Measurements from ENCODE around the gene ADGRD1.

Gene ADGRD1

DNA sequence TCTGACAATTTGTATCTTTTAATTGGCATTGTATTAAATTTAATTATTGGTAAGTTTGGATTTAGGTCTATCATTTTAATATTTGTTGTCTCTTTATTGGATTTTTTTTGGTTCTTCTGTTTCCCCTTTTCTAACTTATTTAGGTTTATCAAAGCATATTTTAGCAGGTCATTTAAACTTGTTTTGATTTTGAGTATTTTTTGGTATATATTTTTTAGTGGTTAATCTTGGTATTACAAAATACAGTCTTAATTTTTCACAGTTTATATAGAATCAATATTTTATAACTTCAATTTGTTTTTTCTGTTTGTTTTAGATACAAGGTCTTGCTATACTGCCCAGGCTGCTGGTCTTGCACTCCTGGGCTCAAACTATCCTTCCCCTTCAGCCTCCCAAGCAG lies 15.5 kb upstream of the ADGRD1 start:
- DNase-seq: no peak

DNA sequence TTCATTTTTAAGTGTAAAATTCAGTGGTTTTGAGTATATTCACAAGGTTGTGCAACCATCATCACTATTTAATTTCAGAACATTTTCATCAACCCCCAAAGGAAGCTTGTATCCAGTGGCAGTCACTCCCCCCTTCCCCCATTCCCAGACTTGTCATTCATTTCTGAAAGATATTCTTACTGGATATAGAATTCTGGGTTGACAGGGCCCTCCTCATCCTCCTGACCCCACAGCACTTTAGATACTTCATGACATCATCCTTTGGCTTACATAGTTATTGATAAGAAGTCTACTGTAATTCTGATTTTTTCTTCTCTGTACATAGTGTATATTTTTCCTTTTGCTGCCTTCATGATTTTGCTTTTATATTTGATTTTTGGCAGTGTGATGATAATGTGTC lies 8.8 kb upstream of the ADGRD1 start:
- no peak for DNase-seq

DNA sequence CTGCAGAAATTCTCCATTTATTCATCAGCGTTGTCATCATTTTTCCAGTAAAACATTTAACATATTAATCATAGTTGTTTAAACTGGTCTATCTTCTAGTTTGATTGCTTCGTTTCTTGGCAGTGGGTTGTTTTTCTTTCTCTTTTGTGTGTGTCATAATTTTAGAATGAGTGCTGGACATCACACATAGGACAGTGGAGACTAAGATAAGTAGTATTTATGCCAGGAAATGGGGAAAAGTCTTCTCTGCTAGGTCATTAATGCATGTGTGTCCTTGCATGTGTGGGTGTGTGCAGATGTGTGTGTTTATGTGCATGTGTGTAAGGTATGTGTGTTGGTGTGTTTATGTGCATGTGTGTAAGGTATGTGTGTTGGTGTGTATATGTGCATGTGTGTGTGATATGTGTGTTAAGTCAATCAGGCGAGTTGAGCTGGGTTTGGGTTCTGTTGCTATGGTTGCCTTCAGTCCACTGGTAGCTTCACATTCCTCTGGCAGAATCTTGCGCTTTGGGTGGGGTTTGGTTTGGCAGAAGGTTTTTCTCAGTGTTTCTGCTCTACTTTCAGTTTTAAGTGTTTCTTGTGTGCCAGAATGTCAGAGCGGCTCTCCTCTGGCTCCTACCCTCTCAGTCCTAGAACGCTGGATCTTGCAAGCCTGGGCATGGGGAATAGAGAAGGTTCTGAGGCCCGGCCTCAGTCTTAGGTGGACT lies 7.8 kb upstream of the ADGRD1 start:
- no peak for DNase-seq

DNA sequence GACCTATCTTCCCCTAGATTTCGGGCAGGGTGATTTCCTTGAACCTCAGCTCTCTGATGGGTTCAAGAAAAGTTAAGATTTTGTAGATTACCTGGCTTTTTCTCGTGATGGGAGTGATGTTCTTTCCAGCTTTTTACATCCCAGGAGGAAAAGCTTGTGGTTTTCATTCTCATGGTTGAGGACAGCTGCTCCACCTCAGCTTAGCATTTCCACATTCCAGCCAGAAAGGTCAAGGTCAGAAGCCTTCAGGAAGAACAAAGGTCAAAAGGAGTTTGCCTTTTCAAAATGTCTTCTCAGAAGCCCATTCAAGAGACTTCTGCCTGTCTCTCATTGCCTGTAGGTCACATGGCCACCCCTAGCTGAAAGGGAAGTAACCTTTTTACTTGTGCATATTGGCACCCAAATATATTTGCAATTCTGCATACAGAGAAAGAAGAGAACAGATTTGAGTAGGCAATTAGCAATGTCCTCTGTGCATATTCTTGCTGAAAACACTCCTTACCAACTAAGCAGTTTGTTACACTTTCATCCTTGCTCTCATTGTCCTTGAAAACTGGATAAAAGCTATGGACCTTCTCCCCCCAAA lies 6.6 kb upstream of the ADGRD1 start:
- DNase-seq: no peak

DNA sequence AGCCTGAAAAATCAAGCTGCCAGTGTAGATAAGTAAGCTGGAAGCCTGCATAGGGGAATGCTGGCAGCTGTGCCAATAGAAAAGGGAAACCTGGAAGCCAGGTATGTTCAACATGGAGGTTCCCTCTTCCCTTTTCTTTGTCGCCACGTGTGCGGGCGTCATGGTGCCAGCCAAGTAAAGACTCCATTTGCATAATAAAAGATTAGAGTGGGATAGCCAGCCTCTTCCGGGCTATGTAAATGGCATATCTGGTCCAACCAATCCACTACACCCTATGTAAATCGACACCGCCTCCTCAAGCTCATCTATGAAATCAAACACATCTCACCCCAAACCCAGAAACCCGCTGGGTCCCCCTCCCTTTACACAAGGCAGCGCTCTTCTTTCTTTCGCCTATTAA lies 5.6 kb upstream of the ADGRD1 start:
- DNase-seq: no peak

DNA sequence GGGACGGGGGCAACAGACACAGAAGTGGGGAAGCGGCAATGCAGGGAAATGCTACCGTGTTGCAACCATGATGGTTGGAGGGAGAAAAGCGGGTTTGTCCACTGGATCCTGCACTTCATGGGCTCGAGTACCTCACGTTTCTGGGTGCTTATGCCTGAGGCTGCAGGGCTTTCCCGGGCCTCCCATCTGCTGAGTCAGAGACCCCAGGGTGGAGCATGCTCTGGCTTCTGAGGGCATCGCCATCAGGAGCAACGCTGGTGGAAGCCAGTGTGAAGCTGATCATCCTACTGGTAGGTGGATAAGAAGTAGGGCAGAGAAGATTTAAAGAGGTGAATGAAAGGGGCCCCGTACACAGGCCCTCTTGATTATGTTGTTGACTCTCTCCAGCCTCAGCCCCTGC lies 5.0 kb upstream of the ADGRD1 start:
- no peak for DNase-seq

DNA sequence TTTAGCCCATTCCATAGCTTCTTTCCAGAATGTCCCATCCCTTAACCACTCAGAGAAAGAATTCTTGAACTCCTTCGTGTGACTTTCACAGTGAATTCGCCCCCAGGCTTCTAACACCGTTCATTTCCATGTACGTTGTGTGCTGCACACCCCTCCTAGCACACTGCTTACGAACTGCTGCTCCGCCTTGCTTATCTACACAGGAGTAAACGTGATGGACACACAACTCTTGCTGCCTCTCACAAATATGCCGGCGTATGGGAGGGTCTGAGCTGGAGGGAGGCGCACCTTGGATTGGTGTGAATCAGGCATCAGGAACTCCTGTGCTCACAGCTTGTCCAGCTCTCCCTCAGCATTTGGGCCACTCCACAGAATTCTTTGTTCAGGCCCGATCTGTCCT lies 3.9 kb upstream of the ADGRD1 start:
- DNase-seq: no peak

DNA sequence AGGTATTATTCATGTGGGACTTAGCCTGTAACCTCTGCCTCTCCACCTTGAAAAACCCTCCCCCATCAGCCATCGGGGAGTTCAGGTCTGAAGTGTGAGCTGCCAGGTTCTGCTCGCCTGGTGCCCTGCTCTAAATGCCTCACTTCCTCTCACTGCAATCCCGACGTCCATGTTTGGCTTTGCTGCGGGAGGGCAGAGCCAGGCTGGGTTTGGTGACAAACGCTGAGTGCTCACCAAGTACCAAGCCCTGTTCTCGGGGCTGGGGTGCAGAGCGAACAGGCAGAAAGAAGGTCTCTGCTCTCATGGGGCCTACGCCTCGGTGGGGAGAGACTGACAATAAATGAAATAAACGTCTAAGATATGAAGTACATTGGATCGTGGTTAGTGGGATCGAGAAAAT lies 2.1 kb upstream of the ADGRD1 start:
- DNase-seq: no peak

DNA sequence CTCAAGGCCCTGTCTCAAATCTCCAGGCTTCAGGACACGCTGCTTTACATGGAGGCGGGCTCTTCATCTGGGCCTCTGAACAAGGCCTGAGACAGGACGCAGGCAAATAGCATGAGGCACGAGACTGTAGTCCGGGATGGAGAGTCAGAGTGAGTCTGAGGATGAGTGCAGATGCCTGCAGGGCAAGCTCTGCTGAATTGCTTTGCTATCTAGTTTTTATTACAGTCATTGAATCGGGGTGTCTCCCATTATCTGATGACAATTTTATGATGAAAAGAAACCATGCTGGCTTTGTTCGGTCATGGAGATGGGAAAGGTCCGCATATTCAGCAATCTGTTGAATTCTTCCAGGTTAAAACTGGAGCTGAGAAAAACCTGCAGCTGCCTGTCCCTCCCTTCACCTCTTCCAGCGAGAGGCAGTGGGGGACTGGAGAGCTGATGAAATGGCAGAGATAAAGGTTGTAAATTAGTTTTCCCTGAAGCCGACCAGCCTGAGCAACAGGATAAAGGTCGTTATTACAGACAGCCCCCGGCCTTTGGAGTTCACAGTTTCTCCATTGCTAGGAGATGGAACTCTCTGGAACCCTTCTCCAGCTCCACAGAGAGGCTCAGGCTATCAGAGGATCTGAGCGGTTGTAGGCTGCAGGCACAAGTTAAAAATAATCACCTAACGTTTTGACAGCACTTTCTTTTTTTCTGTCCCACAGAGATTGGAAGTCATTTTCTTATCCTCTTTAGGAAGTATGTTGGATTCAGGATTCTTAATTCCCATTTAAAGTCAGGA lies 1.3 kb upstream of the ADGRD1 start:
- no peak for DNase-seq

DNA sequence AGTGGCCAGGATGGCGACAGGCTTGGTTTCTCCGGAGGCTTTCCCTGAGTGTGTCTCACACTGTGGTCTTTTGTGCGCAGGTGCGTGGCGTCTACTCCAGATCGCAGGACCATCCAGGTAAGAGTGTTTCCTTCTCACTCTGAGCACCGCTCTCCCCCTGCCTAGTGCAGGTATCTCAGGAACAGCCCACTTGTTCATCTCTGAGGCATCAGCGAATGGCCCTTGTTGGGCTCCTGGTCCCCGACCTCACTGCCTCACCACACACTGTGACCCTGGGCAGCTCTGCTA lies 781 bp downstream of the ADGRD1 start:
- DNase-seq: no peak

DNA sequence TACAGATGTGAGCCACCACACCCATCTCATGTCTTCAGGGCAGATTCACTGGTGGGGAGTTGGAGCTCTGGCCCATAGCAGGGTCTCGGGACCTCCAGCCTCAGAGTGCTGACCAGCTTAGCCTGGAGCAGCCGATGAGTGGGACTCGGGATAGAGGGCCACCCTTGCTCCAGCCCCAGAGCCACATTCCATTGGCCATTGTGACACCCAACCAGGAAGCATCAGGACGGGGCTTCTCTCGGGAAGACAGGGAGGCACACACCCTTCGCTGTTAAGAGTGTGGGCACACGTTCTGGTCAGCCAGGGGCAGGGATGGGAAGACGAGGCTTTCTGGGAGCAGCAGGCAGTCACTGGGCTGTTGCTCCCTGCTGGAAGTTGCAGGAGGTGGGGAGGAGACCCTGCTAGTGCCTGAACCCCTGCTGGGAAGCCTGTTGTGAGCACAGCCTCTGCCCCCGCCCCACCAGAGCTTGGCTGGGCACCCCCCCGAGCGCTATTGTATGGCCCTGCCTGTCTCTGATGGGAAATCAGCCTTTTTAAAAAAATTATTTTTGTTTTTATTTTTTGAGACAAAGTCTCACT lies 1.6 kb downstream of the ADGRD1 start:
- DNase-seq: no peak

DNA sequence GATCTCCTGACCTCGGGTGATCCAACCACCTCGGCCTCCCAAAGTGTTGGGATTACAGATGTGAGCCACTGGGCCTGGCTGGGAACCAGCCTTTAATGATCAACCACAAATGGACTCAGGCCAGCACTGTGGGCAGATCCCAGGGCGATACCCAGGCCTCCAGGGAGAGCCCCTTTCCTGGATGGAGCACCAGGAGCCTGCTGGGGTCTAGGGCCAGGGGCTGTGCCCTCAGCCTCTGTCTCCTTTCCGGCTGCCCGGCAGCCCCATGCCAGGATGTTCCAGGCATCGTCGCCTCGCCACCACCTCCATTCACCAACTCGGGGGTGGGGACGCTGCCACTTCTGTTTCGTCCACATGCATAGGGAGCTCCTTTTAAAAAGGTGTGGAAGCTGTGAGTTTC lies 2.3 kb downstream of the ADGRD1 start:
- no peak for DNase-seq

DNA sequence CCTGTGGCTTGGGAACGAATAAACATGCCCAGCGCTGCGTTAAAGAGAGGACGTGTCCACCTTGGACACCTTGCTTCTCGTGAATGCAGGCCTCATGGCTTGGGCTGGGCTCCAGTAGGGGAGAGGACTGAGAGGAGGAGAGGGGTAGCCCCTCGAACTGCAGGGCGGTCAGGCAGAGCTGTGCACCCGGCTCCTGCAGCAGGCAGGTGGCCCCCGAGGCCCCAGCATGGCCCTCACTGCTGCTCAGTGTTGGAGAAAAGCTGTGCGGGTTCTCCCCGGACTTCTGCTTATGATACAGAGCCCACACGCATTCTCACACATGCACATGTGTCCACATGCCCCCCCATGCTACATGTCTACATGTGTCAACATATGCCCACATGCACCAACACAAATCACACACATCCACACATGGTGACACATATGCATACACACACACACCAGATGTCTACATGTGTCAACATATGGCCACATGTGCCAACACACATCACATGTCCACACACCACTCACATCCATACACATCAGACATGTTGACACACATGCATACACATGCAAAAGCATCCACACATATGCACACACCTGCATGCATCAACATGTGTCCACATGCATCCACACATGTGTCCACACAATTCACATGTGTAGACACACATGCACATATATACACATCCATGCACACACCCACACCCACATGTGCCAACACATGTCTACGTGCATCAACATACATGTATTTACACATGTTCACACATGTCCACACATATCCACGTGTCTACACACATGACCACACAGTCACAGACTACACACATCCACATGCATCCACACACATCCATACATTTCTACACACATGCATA lies 3.0 kb downstream of the ADGRD1 start:
- DNase-seq: no peak

DNA sequence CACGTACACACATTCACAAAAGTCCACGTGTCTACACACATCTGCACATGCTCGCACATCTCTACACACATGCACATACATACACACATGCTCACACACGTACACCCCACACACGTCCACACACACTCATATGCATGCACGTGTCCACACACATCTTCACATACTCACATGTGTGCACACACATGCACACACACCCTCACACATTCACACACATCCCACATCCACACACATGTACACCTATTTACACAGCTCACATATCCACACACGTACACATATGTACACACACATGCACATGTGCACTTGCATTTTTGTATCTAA lies 3.6 kb downstream of the ADGRD1 start:
- DNase-seq: no peak

DNA sequence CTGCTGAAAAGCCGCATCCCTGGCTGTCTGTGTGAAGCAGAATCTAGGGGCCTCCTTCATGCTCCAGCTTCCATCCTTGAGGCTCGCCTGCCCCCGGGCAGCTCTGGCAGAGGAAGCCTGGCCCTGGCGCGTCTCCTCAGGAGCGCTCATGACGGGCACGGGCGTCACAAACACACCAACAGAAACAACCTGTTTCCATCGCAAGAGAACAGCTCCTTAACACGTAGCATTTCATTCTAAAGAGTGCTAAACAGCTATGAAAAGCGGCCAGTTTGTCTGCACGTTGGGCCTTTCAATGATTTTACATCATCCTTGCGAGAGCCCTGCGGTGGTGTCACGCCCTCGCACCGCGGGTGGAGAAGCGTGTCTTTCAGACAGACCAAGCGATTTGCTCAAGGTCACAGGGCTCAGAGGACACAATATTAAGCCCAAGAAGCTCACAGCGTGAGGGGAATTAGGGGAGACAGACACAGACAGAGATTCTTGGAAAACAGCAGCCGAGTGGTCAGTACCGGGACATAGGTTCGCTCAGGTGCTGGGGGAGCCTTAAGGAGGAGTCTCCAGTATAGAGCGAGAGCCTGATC lies 4.9 kb downstream of the ADGRD1 start:
- DNase-seq: no peak

DNA sequence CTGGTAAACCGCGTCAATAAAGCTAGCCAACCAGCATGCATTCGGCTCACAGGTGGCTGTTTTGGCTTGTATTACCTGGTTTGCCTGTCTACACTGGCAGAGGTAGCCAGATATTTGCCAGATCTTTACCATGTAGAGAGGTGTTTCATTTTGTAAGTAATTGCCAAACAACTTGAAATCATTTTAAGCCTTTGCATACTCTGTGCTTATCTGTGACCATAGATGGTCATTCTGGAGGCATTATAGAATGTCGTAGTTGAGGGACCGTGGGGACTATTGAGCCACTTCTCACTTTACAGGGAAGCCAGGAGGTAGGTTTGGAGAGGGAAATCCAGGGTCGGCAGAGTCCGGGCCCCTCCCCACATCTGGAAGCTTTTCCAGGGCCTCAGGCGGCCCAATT lies 5.9 kb downstream of the ADGRD1 start:
- DNase-seq: no peak

DNA sequence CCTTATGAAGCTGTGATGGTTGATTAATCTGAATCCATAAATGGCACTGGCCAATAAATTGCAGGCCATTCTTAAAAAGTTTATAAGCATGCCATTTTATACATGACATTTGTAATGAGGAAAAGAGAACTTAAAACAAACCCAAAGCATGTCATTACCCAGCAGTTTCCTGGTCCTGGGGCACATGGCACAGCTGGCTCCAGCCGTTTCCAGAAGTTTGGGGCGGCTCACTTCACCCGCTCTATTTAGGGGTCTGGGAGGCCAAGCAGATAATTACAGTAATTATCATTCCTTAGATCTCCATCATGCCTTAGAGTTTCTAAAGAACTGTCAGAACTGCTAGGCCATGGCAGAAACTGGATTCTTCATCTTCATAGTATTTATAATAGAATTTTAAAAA lies 6.4 kb downstream of the ADGRD1 start:
- DNase-seq: no peak

DNA sequence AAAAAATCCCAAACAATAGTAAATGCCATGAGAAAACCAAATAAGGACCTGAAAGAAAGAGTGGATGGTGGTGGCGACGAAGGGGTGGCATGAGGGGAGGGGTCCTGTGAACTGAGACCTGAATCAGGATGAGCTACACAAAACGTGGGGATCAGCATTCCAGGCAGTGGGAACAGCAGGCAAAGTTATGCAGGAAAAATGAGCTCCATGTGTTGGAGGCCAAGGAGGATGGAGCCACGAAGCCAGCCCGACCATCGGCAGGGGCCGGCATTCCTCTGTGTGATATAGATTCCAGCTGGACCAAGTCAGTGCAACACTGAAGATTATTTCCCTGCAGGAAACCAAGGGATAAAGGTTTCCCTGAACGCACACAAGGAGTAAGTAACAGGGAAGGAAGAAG lies 7.1 kb downstream of the ADGRD1 start:
- DNase-seq: no peak

DNA sequence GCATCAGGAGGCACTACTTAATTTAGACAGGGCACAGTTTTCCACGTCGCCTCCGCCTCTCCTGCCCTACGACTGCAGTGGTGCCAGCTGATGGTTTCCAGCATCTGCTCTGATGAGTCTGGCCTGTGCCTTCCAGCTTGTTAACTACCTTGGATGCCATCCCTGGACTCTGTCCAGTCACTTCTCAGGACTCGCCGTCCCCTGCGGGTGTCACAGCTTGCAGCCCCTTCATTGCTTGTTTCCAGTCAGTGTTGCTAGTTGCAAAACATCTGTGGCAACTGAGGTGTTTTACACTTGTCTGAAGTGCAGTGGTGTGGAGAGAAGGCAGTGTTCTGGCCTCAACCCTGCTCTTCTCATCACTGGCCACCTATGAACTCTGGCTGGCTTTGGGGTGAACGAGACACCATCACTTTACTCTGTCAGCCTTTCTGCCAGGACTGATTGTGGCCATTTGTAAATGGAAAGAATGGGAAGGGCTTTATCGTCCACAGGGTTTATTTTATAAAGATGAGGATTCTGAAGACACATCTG lies 8.3 kb downstream of the ADGRD1 start:
- DNase-seq: no peak

DNA sequence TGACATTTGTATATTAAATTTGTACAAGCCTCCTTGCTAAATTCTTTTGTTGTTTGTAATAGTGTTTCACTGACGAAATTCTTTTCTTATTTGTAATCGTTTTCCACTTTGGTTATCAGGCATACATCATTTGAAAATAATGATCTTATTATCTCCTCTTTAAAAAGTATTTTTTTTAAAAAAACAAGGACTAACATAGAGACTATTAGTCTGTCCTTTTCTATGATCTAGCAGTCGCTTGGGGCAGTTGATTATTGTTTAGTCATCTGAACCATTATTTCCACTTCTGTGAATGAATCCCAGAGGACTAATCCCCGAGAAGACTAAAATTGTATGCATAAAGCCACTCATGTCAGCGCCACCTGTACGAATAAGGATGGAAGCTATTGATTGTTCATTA lies 11.5 kb downstream of the ADGRD1 start:
- no peak for DNase-seq

DNA sequence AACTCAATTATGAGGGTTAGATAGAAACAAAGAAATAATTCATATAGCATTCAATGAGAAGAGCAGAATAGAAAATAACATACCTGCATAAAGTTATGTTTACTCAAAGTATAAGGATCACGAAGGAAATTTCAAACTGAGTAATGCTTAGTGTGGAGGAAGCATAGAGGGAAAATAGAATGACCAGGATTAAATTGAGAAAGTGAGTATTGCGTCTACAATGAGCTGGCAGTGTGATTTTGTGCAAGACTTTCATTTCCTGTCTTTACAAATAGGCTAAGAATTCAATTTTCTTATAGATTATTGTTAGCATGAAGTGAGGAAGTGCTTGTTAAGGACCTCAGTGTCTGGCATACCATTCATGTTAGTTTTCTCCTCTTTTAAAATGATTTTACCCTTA lies 12.0 kb downstream of the ADGRD1 start:
- no peak for DNase-seq

DNA sequence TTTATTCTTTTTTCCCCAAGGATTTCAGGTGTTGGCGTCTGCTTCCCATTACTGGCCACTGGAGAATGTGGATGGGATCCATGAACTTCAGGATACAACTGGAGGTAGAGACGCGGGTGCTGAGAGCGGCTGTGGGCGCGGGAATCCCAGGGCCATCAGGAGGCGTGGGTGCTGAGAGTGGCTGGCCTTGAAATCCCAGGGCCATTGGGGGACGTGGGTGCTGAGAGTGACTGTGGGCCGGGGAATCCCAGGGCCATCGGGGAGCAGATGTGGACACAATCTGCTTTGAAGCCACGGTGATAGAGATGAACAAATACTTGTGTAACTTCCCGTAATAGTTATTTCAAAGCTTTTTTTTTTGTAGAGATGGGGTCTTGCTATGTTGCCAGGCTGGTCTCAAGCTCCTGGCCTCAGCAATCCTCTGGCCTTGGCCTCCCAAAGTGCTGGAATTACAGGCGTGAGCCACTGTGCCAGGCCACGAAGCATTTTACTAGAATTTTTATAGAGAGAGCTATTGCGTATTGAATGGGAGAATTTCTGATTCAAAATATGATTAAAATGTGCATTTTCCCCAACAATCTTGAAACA lies 12.8 kb downstream of the ADGRD1 start:
- no peak for DNase-seq

DNA sequence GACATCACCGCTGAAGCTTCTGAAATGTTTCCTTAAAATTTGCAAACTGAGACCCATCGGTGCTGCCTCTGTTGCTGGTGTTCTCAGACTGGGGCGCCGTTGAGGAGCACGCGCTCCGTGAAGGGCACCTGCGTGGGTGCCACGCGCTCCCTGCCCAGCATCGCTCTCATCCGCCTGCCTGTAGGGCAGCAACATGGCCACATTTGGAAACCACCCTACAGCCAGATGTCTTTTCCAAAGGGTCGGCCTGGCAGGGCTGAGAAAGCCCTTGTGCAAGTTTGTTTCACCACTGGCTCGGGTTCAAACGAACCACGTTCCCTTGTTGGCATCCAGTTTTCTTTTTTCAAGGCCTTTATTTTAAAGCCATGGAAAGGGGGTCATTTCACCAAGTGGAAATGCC lies 13.9 kb downstream of the ADGRD1 start:
- no peak for DNase-seq

Data from activated naive CD4-positive, alpha-beta T cell (primary cell).